CD14-positive monocyte (primary cell): Measurements from ENCODE around the gene FBXO36. TPM values are rescaled to one million over a fixed set of nuclear protein-coding genes. Genes with fewer than 3 reads are reported as not detected.

Experiments used
- DNase-seq, 3 donors: peaks; one replicate each; pipeline ENCODE4 v3.0.0-alpha.2; 2011 to 2022
- H2AFZ ChIP-seq: 2 replicates; pipeline ENCODE4 v1.6.0; 2012; ENCODE audit warnings: mild to moderate bottlenecking, low read depth, low read length, inconsistent platforms; ENCODE audit not compliant: insufficient read depth, poor library complexity, severe bottlenecking
- H3K27ac ChIP-seq, 2 donors: 1 replicate in 1 of 2; 2 replicates in 1 of 2; pipeline ENCODE4 v1.5.1; 2012 to 2013; ENCODE audit warnings: low read length in 2 of 2, control low read depth in 1 of 2, inconsistent platforms in 1 of 2, low read depth in 1 of 2, mild to moderate bottlenecking in 1 of 2
- H3K27me3 ChIP-seq, 2 donors: one replicate each; pipeline versions ENCODE4 v1.6.0 to v1.6.1; 2011 to 2013; ENCODE audit warnings: low read length in 2 of 2; ENCODE audit not compliant: control insufficient read depth in 2 of 2, insufficient read depth in 2 of 2
- H3K36me3 ChIP-seq, 2 donors: replicated peaks in 1 of 2; 1 replicate in 1 of 2; 2 replicates in 1 of 2; pipeline versions ENCODE4 v1.5.1 to v1.6.1; 2012 to 2013; ENCODE audit warnings: low read length in 2 of 2, control low read depth in 1 of 2, inconsistent platforms in 1 of 2, mild to moderate bottlenecking in 1 of 2; ENCODE audit not compliant: insufficient read depth in 2 of 2, control insufficient read depth in 1 of 2
- H3K4me1 ChIP-seq, 2 donors: 1 replicate in 1 of 2; 2 replicates in 1 of 2; pipeline versions ENCODE4 v1.5.1 to v1.6.1; 2012 to 2013; ENCODE audit warnings: low read length in 2 of 2, control low read depth in 1 of 2, inconsistent platforms in 1 of 2, mild to moderate bottlenecking in 1 of 2, moderate library complexity in 1 of 2; ENCODE audit not compliant: insufficient read depth in 2 of 2, control insufficient read depth in 1 of 2
- H3K4me2 ChIP-seq: replicated peaks from 2 replicates; pipeline ENCODE3; 2012; ENCODE audit warnings: low read length, moderate library complexity, mild to moderate bottlenecking; ENCODE audit not compliant: poor library complexity, severe bottlenecking; ENCODE audit errors: extremely low read depth
- H3K4me3 ChIP-seq, 3 experiments: fragments of 200-600 bp in 1 of 3; sonication (generic) in 1 of 3; replicated peaks in 1 of 3; 1 replicate in 2 of 3; 2 replicates in 1 of 3; pipeline ENCODE4 v1.5.1; 2011 to 2013; ENCODE audit warnings: low read length in 3 of 3, mild to moderate bottlenecking in 3 of 3, control low read depth in 2 of 3, low read depth in 2 of 3, inconsistent platforms in 1 of 3, moderate library complexity in 1 of 3
- H3K79me2 ChIP-seq: 2 replicates; pipeline ENCODE4 v1.6.0; 2012; ENCODE audit warnings: mild to moderate bottlenecking, control low read depth, inconsistent platforms, low read length, moderate library complexity; ENCODE audit not compliant: insufficient read depth
- H3K9ac ChIP-seq: 2 replicates; pipeline ENCODE4 v1.6.0; 2017; ENCODE audit warnings: low read length, mild to moderate bottlenecking; ENCODE audit not compliant: insufficient read depth, poor library complexity, severe bottlenecking
- H3K9me3 ChIP-seq, 2 donors: replicated peaks in 1 of 2; 1 replicate in 1 of 2; 2 replicates in 1 of 2; pipeline versions ENCODE4 v1.5.1 to v1.6.1; 2012 to 2013; ENCODE audit warnings: low read length in 2 of 2, control low read depth in 1 of 2; ENCODE audit not compliant: control insufficient read depth in 1 of 2, insufficient read depth in 1 of 2
- H4K20me1 ChIP-seq: 2 replicates; pipeline ENCODE4 v1.6.0; 2012; ENCODE audit warnings: mild to moderate bottlenecking, low read length, control low read depth, moderate library complexity; ENCODE audit not compliant: insufficient read depth
- H3K27ac Mint-ChIP-seq, 7 donors: one replicate each; pipeline ENCODE4 v1.8.0; 2020; ENCODE audit warnings: mild to moderate bottlenecking in 7 of 7, mixed read lengths in 7 of 7, moderate library complexity in 6 of 7, inconsistent platforms in 2 of 7
- H3K27me3 Mint-ChIP-seq, 3 donors: one replicate each; pipeline ENCODE4 v1.8.0; 2021 to 2022; ENCODE audit warnings: low read depth in 3 of 3, mild to moderate bottlenecking in 3 of 3, mixed read lengths in 3 of 3, moderate library complexity in 3 of 3, inconsistent platforms in 1 of 3
- H3K36me3 Mint-ChIP-seq, 2 donors: one replicate each; pipeline ENCODE4 v1.8.0; 2020; ENCODE audit warnings: mixed read lengths in 2 of 2, inconsistent platforms in 1 of 2, mild to moderate bottlenecking in 1 of 2
- H3K4me1 Mint-ChIP-seq: one replicate; pipeline ENCODE4 v1.8.0; 2020; ENCODE audit warnings: mild to moderate bottlenecking, mixed read lengths
- H3K4me3 Mint-ChIP-seq, 2 donors: one replicate each; pipeline ENCODE4 v1.8.0; 2020; ENCODE audit warnings: mild to moderate bottlenecking in 2 of 2, mixed read lengths in 2 of 2, moderate library complexity in 1 of 2
- H3K9me3 Mint-ChIP-seq, 7 donors: one replicate each; pipeline ENCODE4 v1.8.0; 2020 to 2022; ENCODE audit warnings: mixed read lengths in 7 of 7, mild to moderate bottlenecking in 6 of 7, moderate library complexity in 6 of 7, inconsistent platforms in 2 of 7
- CTCF ChIP-seq: fragments of 200-600 bp; IDR thresholded peaks from one replicate; pipeline ENCODE4 v1.8.0; 2022; ENCODE audit warnings: antibody characterized with exemption, mild to moderate bottlenecking
- WGBS: methylation state at CpG from one replicate; pipeline ENCODE4 v1.1.5; 2013; ENCODE audit warnings: missing lambda C conversion rate; ENCODE audit not compliant: insufficient coverage; 5-methylcytosine and 5-hydroxymethylcytosine counted together
- intact Hi-C, 2 donors: fragments of 100-400 bp; cut with micrococcal nuclease; formaldehyde crosslinking; loops; one replicate each; pipeline versions ENCODE4 v1.15.0 to v1.15.1; 2023
- polyA plus RNA-seq, 3 donors: library from polyadenylated mRNA; depleted of rRNA in 1 of 3; unstranded in 2 of 3; stranded (reverse) in 1 of 3; fragments of 300-500 nt in 2 of 3; fragments of >200 nt in 1 of 3; fragmentation: Illumina TruSeq in 2 of 3; gene quantifications; 1 replicate in 2 of 3; 2 replicates in 1 of 3; pipeline ENCODE4 v1.2.3, GENCODE V29; 2012 to 2021

The FBXO36 gene
- polyA plus RNA-seq, 3 donors, result 0.52 to 0.90 (median 0.72) TPM

GRCh38 chr2:229905601-229906000 lies 16.7 kb upstream of the FBXO36 start:
- Histone ChIP-seq H3K27ac (no peak overlapping the region), H3K79me2 (peaks cover 100% of the 10 kb centered on the region), H3K4me1 (no peaks in the 10 kb centered on the region), H3K4me3 (no peak overlapping the region), H3K9ac (no peak overlapping the region), H3K4me2 (no peak overlapping the region), H2AFZ (no peak overlapping the region), H3K9me3 (no peaks in the 10 kb centered on the region), H3K36me3 (peaks cover 31 to 77% of the 10 kb centered on the region in 2 donors), H3K27me3 (no peaks in the 10 kb centered on the region), H4K20me1 (peaks cover 100% of the 10 kb centered on the region)
- WGBS, result no CpG with 5 or more reads among the region's 2 CpGs
- TF ChIP-seq CTCF, result no peak
- H3K4me1 Mint-ChIP-seq, result peaks cover 9% of the 10 kb centered on the region
- no peak for DNase-seq
- H3K27me3 Mint-ChIP-seq, result peaks cover 0 to 2% (median 0%) of the 10 kb centered on the region in 3 donors
- no peak overlapping the region for H3K27ac Mint-ChIP-seq
- no peaks in the 10 kb centered on the region for H3K9me3 Mint-ChIP-seq
- peaks cover 24 to 63% of the 10 kb centered on the region in 2 donors for H3K36me3 Mint-ChIP-seq
- intact Hi-C loops, result no loop called here
- H3K4me3 Mint-ChIP-seq, result no peak overlapping the region

DNA sequence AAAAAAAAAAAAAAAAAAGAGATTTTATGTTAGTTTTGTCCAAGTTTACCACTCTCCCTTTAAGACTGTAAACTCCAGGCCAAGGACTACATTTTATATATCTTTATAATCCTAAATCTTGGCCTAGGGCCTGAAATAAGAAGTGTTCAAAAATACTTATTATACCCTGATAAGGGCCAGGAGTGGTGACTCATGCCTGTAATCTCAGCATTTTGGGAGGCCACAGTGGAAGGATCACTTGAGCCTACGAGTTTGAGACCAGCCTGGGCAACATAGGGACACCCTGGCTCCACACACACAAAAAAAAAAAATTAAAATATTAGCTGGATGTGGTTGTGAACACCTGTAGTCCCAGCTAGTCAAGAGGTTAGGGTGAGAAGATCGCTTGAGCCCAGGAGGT lies 13.2 kb upstream of the FBXO36 start:
- Mint-ChIP-seq H3K4me1 (peaks cover 34% of the 10 kb centered on the region), H3K4me3 (no peak overlapping the region), H3K9me3 (no peaks in the 10 kb centered on the region), H3K27ac (no peak overlapping the region), H3K36me3 (peaks cover 12 to 40% of the 10 kb centered on the region in 2 donors), H3K27me3 (peaks cover 0 to 2% (median 0%) of the 10 kb centered on the region in 3 donors)
- 100% methylated on average over 1 of the region's 2 CpGs for WGBS
- no peak overlapping the region for H3K27ac ChIP-seq
- DNase-seq, result no peak
- no peak overlapping the region for H3K4me2 ChIP-seq
- no peak overlapping the region for H3K4me3 ChIP-seq
- H3K4me1 ChIP-seq, result peaks cover 11% of the 10 kb centered on the region in 2 donors
- intact Hi-C loops, result no loop called here
- H3K79me2 ChIP-seq, result peaks cover 100% of the 10 kb centered on the region
- no peak overlapping the region for H2AFZ ChIP-seq
- H3K9ac ChIP-seq, result no peak overlapping the region
- peaks cover 100% of the 10 kb centered on the region for H4K20me1 ChIP-seq
- H3K27me3 ChIP-seq, result no peaks in the 10 kb centered on the region
- TF ChIP-seq CTCF, result no peak
- no peaks in the 10 kb centered on the region for H3K9me3 ChIP-seq
- peaks cover 18 to 48% of the 10 kb centered on the region in 2 donors for H3K36me3 ChIP-seq
